ENCODE data around the gene SNRNP200. TPM values are rescaled to one million over a fixed set of nuclear protein-coding genes. Genes with fewer than 3 reads are reported as not detected.

The SNRNP200 gene
- total RNA-seq, 1 donor from 2014 or later: 97.3 TPM

GRCh38 chr2:96336873-96337272, 31.5 kb upstream of the SNRNP200 start:
- H3K27me3 Mint-ChIP-seq (ENCODE audit: low read depth, unreplicated experiment): no peaks in the 10 kb centered on the region
- no peak for FAIRE-seq
- H3K27ac ChIP-seq (ENCODE audit: low read depth, low read length): no peak overlapping the region
- peaks cover 18% of the 10 kb centered on the region for H3K4me1 ChIP-seq (ENCODE audit: insufficient read depth, low read length)
- H3K36me3 ChIP-seq (ENCODE audit: insufficient read depth, low read length): no peaks in the 10 kb centered on the region
- H3K9me3 ChIP-seq (ENCODE audit: insufficient read depth, low read depth, low read length): no peaks in the 10 kb centered on the region
- peak overlapping the region; percentile 85 for H3K9ac ChIP-seq (ENCODE audit: low read length)
- no peak overlapping the region for H3K27ac Mint-ChIP-seq (ENCODE audit: unreplicated experiment)
- no peaks in the 10 kb centered on the region for H3K27me3 ChIP-seq (ENCODE audit: insufficient read depth, low read length)
- H3K4me3 ChIP-seq (ENCODE audit: insufficient read depth, low read depth, low read length): peak overlapping the region; percentile 92
- peaks cover 60% of the 10 kb centered on the region for H3K79me2 ChIP-seq (ENCODE audit: insufficient read depth, low read length)
- H3K4me2 ChIP-seq (ENCODE audit: low read length): peak overlapping the region; percentile 95
- H3K4me3 Mint-ChIP-seq (ENCODE audit: unreplicated experiment): peak overlapping the region; percentile 23
- TF ChIP-seq EZH2 (IDR thresholded peaks at IDR 0.05; ENCODE audit: insufficient read depth, low read length): no peak
- no peak for TF ChIP-seq CTCF (IDR thresholded peaks at IDR 0.05; ENCODE audit: insufficient read depth, low read depth, low read length)
- no peak for DNase-seq (ENCODE audit: low read depth)
- H3K4me1 Mint-ChIP-seq (ENCODE audit: low read depth, unreplicated experiment): peaks cover 6% of the 10 kb centered on the region
- H3K9me3 Mint-ChIP-seq (ENCODE audit: unreplicated experiment): no peaks in the 10 kb centered on the region
- H3K36me3 Mint-ChIP-seq (ENCODE audit: low read depth, unreplicated experiment): no peaks in the 10 kb centered on the region
- H4K20me1 ChIP-seq (ENCODE audit: insufficient read depth, low read length): no peaks in the 10 kb centered on the region
- no peak overlapping the region for H2AFZ ChIP-seq (ENCODE audit: low read depth, low read length)

- Histone ChIP-seq H3K9ac (ENCODE audit: low read length) (peak overlapping the region; percentile 85), H3K4me1 (ENCODE audit: insufficient read depth, low read length) (peaks cover 12% of the 10 kb centered on the region), H3K4me3 (ENCODE audit: insufficient read depth, low read depth, low read length) (peak overlapping the region; percentile 92), H3K4me2 (ENCODE audit: low read length) (peak overlapping the region; percentile 95), H3K36me3 (ENCODE audit: insufficient read depth, low read length) (no peaks in the 10 kb centered on the region), H3K9me3 (ENCODE audit: insufficient read depth, low read depth, low read length) (no peaks in the 10 kb centered on the region), H3K79me2 (ENCODE audit: insufficient read depth, low read length) (peaks cover 53% of the 10 kb centered on the region), H4K20me1 (ENCODE audit: insufficient read depth, low read length) (no peaks in the 10 kb centered on the region), H3K27me3 (ENCODE audit: insufficient read depth, low read length) (no peaks in the 10 kb centered on the region), H2AFZ (ENCODE audit: low read depth, low read length) (peak overlapping the region; percentile 79), H3K27ac (ENCODE audit: low read depth, low read length) (peak overlapping the region; percentile 32)
- H3K4me1 Mint-ChIP-seq (ENCODE audit: low read depth, unreplicated experiment): peaks cover 5% of the 10 kb centered on the region
- H3K4me3 Mint-ChIP-seq (ENCODE audit: unreplicated experiment): peak overlapping the region; percentile 82
- no peaks in the 10 kb centered on the region for H3K36me3 Mint-ChIP-seq (ENCODE audit: low read depth, unreplicated experiment)
- no peaks in the 10 kb centered on the region for H3K9me3 Mint-ChIP-seq (ENCODE audit: unreplicated experiment)
- no peak overlapping the region for H3K27ac Mint-ChIP-seq (ENCODE audit: unreplicated experiment)
- TF ChIP-seq EZH2 (IDR thresholded peaks at IDR 0.05; ENCODE audit: insufficient read depth, low read length): no peak
- TF ChIP-seq CTCF (IDR thresholded peaks at IDR 0.05; ENCODE audit: insufficient read depth, low read depth, low read length): no peak
- DNase-seq (ENCODE audit: low read depth) (no peak), FAIRE-seq (no peak)
- no peaks in the 10 kb centered on the region for H3K27me3 Mint-ChIP-seq (ENCODE audit: low read depth, unreplicated experiment)
These were observed 30.9 kb upstream of the SNRNP200 start for GRCh38 chr2:96336104-96336775.

- Histone ChIP-seq H3K4me1 (ENCODE audit: insufficient read depth, low read length) (peaks cover 14% of the 10 kb centered on the region), H3K9me3 (ENCODE audit: insufficient read depth, low read depth, low read length) (no peaks in the 10 kb centered on the region), H3K4me2 (ENCODE audit: low read length) (no peak overlapping the region), H3K79me2 (ENCODE audit: insufficient read depth, low read length) (peaks cover 33% of the 10 kb centered on the region), H3K27me3 (ENCODE audit: insufficient read depth, low read length) (no peaks in the 10 kb centered on the region), H4K20me1 (ENCODE audit: insufficient read depth, low read length) (no peaks in the 10 kb centered on the region), H3K4me3 (ENCODE audit: insufficient read depth, low read depth, low read length) (no peak overlapping the region), H3K9ac (ENCODE audit: low read length) (no peak overlapping the region), H3K27ac (ENCODE audit: low read depth, low read length) (no peak overlapping the region), H3K36me3 (ENCODE audit: insufficient read depth, low read length) (no peaks in the 10 kb centered on the region), H2AFZ (ENCODE audit: low read depth, low read length) (no peak overlapping the region)
- FAIRE-seq (no peak), DNase-seq (ENCODE audit: low read depth) (no peak)
- Mint-ChIP-seq H3K4me3 (ENCODE audit: unreplicated experiment) (peak overlapping the region; percentile 82), H3K36me3 (ENCODE audit: low read depth, unreplicated experiment) (no peaks in the 10 kb centered on the region), H3K27ac (ENCODE audit: unreplicated experiment) (no peak overlapping the region), H3K27me3 (ENCODE audit: low read depth, unreplicated experiment) (no peaks in the 10 kb centered on the region), H3K9me3 (ENCODE audit: unreplicated experiment) (no peaks in the 10 kb centered on the region), H3K4me1 (ENCODE audit: low read depth, unreplicated experiment) (peaks cover 5% of the 10 kb centered on the region)
- TF ChIP-seq EZH2 (IDR thresholded peaks at IDR 0.05; ENCODE audit: insufficient read depth, low read length) (no peak), CTCF (IDR thresholded peaks at IDR 0.05; ENCODE audit: insufficient read depth, low read depth, low read length) (no peak)
These were observed 28.4 kb upstream of the SNRNP200 start for GRCh38 chr2:96333708-96334107.

All from astrocyte (in vitro differentiated cells and primary cell).